HS-27A (cell line): ENCODE data around the gene PFAS.
"Not testable (repeated sequence)": the region's sequence is repeated elsewhere in the genome, so short reads cannot be mapped to it uniquely, and the experiment has no call there.

ENCODE experiments used
- DNase-seq: peaks from one replicate; pipeline ENCODE4 v3.0.0-alpha.2; 2012; ENCODE audit warnings: low read depth, missing footprints

Gene PFAS

DNA sequence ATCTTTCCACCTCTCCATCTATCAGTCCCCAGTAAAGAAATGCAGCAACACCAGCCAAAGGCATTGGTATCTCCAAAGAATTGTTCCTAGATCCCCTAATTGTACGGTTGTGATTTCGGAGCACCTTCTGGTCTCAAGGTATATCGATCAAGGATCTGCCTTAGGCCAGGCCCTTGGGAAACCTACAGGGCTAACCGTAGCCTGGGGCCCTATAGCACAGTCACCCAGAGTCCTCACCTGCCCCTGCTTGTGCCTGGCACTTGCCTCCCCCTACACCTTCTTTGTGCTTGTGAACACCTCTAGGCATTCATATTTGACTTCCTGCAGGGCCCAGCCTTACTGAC, 21.9 kb upstream of the PFAS start:
- no peak for DNase-seq

DNA sequence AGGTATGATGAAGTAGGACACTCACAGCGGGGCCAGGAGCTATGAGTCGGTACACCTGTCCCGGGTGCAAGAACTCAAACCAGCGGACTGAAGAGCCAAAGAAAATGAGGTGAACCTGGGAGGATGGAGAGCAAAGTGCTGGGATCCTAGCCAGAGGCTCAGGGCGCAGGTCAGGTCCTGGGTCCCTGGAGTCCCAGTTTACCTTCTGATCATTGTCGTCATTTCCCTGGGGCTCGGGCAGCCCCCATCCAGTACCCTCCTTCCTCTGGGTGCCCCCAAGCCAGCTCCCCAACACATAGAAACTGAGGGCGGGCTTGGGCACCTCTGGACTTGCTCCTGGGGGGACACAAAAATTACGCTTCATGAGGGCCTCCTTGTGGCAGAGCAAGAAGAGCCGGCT, 17.4 kb upstream of the PFAS start:
- DNase-seq: no peak

DNA sequence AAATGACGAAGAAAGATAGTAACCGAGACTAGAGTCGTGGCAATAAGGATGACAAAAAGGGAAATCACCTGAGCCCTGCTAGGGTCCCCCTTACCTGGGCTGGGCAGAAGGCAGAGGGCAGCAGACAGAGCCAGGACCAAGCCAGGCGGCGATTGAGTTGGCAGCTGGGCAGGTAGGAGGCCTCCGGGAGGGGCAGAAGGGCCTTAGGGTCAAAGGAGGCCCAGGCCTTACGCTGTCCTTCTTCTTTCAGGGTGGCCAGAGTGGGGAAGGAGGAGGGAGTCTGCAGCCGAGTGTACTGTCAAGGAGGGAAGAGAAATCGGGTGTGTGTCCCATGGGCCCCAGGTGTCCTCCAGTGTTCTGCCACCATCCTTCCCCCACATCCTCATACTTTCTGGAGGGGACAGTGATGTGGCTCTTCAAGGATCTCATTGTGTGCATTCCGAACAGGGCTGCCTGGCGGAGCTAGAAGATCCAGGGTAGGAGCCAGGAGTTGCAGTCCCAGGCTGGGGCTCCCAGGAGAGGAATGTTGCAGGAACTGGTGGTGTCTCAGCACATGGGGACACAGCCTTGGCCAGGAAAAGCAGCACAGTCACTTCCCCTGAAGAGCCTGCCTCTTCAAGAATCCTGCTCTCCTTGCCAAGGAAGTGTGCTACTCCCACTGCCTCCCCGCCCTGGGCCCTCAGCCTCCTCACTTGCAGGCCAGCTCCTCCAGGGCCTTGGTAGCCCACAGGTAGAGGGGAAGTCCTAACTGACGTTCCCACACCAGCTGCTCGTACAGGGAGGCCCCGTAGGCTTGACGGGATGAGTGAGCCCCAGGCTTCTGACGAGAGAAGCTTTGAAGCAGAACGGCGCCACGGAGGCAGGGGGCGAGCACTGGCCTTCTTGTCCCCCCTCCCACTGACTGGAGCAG, 14.5 kb upstream of the PFAS start:
- no peak for DNase-seq

DNA sequence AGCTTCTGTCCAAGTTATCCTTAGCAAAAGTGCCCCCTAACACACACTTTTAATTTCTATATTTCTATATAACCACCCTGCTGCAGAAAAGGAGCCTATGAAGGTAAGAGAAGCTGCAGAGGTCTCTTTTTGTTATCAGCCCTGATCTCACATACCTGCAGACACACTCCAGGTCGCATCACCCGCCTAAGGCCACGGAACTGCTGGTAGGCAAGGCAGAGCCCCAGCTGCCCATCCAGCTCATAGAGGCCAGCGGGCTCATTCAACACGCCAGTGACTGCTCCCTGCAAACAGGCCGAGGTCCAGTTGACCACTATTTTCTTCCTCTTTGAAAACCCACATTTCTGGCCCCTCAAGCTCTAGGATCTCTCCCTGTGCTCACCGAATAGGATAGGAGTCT, 13.4 kb upstream of the PFAS start:
- DNase-seq: no peak

DNA sequence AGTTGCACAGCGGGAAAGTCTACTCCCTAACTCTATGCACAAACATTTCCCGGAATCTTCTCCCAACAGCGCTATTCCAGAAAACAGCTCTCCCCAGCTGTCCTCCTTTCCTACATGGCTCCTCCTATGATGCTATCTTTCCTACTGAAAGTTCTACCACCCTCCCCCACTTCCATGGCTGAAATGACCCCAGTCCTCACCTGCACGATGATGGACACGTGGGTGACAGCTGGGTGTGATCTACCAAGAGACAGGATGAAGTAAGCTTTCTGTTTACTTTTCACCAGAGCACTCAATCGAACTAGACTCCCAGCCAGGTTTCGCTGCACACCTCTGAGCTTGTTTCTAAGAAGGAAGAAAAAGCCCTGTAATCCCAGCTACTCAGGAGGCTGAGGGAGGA, 11.9 kb upstream of the PFAS start:
- no peak for DNase-seq

DNA sequence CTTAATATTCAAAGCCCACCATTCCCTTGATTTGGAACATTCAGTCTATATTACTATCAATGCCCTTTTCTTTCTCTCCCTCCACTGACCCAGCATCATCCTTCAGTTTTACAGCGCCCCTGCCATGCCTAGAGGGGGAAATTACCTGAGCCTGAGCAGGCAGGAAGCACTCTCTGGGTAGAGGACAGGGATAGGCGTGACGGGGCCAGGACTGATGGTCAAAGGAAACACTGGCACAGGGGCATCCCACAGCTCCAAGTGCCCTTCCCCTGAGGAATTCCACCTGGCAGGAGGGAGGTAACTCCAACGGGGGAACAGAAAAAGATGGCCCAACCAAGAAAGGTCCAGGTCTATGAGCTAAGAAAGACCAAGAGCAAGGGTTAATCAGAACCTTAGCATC, 11.2 kb upstream of the PFAS start:
- no peak for DNase-seq

DNA sequence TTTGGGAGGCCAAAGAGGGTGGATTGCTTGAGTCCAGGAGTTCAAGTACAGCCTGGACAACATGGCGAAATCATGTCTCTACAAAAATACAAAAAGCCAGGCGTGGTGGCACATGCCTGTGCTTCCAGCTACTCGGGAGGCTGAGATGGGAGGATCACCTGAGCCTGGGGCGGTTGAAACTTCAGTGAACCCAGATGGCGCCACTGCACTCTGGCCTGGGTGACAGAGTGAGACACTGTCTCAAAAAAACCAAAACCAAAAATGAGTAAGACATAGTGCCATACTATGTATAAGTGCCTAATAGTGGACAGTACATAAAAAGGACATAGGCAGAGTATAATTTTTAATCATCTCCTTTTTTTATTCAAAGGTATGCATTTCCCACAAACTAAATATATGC, 5.3 kb upstream of the PFAS start:
- no peak for DNase-seq

DNA sequence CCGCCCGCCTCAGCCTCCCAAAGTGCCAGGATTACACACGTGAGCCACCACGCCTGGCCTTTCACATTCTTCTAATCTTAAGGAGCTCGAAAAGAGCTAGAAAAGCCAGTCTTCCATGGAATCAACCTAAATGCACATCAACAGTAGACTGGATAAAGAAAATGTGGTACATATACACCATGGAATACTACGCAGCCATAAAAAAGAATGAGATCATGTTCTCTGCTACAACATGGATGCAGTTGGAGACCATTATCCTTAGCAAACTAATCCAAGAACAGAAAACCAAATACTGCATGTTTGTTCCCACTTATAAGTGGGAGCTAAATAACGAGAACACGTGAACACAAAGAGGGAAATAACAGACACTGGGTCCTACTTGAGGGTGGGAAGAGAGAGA, 4.3 kb upstream of the PFAS start:
- no peak for DNase-seq

DNA sequence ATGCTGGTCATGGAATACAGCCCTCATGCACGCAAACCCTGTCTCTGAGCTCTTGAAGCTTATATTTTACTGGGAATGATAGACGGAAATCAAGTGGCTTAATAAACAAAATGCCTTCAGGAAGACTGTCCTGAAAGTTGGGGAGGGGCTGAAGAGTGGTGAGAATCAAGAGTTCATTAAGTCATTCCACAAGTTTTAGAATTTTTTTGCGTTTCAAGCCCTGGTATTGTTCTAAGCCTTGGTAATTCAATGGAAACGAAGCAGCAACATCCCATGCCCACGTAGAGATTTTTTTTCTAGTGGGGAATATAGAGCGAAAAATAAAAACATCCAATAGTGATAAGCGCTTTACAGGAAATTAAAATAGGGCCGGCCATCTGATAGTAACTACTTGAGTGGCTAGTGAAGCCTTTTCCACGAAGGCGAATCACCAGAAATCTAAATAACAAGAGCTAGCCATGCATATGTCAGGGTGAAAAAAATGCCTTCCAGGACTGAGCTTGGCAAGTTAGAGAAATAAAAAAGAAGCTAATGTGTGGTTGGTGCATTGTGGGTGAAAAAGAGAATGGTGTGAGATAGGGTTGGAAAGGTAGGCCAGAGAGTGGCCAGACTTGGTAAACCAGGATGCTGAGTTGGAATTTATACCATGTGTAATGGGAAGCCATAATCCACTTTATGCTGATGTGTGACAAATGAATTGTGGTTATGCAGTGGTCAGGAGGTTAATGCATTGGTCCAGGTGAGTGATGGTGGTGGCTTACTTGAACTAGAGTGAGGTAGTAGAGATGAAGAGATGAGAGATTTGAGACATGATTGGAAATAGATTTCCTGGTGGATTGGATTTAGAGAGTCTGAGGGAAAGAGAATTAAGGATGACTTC, 772 bp downstream of the PFAS start:
- DNase-seq: no peak

DNA sequence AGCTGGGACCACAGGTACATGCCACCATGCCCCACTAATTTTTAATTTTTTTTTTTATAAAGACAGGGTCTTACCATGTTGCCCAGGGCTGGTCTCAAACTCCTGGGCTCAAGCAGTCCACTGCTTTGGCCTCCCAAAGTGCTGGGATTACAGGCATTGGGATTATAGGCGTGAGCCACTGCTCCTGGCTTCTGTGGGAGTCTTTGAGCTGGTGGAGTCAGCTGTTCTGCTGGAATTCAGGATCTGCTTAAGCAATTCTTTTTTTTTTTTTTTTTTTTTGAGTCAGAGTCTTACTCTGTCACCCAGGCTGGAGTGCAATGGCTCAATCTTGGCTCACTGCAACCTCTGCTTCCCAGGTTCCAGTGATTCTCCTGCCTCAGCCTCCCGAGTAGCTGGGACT, 2.3 kb downstream of the PFAS start:
- DNase-seq: not testable (repeated sequence)

DNA sequence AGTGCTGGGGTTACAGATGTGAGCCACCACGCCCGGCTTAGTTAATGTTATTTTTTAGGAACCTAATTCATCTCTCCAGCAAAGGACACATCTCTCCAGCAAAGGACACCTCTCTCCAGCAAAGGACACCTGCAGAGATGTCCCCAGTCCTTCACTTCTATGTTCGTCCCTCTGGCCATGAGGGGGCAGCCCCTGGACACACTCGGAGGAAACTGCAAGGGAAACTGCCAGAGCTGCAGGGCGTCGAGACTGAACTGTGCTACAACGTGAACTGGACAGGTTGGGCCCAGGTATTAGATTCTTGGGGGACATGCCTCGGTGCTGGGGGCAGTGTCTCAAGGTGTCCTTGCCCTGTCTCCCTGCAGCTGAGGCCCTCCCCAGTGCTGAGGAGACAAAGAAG, 4.7 kb downstream of the PFAS start:
- no peak for DNase-seq

DNA sequence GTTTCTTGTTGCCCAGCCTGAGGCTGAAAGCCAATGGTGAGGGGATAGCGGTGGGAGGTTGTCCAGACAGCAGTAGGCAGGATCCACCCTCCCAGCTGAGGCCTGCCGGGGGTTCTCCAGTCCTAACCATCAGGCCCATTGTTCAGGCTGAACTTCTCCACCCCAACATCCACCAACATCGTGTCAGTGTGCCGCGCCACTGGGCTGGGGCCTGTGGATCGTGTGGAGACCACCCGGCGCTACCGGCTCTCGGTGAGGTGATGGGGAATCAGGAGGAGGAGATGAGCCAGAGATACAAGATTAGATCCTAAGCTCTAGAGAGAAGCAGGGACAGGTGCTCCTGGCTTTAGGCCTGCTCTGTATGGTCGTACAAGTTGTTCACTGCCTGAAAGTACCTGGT, 5.8 kb downstream of the PFAS start:
- DNase-seq: no peak

DNA sequence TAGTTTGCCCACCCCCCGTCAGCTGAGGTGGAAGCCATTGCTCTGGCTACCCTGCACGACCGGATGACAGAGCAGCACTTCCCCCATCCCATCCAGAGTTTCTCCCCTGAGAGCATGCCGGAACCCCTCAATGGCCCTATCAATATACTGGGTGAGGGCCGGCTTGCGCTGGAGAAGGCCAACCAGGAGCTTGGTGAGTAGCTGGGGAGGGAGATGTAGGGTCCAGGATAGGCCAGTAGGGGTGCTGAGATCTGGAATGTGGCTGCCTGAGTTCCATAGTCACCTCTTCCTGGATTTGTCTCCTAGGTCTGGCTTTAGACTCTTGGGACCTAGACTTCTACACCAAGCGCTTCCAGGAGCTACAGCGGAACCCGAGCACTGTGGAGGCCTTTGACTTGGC, 6.4 kb downstream of the PFAS start:
- DNase-seq: no peak

DNA sequence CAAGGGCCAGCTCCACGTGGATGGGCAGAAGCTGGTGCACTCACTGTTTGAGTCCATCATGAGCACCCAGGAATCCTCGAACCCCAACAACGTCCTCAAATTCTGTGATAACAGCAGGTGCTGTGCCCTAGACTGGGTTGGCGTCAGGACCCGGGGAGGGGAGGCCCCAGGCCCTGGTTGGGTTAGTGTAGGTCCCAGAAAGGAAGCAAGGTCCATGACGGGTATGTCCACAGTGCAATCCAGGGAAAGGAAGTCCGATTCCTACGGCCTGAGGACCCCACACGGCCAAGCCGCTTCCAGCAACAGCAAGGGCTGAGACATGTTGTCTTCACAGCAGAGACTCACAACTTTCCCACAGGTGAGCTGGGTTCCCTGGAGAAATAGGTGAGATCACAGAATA, 7.2 kb downstream of the PFAS start:
- no peak for DNase-seq

DNA sequence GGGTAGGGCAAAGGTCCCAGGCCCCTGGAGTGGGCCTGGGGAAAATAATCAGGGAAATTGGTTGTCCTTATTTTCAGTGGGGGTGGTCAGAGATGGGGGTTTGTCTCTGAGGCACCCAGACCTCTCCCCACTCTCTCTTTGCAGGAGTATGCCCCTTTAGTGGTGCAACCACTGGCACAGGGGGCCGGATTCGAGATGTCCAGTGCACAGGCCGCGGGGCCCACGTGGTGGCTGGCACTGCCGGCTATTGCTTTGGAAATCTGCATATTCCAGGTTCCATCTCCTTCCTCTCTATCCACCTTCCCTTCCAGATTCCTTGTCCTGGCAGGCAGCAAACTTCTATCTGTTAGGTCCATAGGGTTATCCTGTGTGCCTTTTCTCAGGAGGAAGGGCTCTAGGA, 7.6 kb downstream of the PFAS start:
- DNase-seq: no peak

DNA sequence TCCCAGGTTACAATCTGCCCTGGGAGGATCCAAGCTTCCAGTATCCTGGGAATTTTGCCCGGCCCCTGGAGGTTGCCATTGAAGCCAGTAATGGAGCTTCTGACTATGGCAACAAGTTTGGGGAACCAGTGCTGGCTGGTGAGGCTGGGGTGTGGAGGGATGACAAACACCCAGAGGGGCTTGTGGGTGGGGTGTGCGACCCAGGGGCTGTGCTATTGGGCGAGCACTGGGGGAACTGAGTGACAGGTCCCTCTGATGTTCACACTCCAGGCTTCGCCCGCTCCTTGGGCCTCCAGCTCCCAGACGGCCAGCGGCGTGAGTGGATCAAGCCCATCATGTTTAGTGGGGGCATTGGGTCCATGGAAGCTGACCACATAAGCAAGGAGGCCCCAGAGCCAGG, 8.7 kb downstream of the PFAS start:
- no peak for DNase-seq

DNA sequence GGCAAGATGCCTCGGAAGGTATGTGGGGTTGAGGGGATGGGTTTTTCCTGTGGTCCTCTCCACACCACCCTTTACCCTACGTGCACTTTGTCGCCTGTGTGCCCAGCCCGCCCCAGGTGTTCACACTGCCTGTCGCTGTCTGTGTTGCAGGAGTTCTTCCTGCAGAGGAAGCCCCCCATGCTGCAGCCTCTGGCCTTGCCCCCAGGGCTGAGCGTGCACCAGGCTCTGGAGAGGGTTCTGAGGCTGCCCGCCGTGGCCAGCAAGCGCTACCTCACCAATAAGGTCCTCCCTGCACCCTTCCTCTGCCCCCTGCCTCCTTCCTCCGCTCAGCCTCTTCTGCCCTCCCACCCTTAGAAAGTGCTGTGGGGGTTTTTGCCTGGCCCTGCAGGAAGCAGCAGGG, 15.2 kb downstream of the PFAS start:
- DNase-seq: no peak

DNA sequence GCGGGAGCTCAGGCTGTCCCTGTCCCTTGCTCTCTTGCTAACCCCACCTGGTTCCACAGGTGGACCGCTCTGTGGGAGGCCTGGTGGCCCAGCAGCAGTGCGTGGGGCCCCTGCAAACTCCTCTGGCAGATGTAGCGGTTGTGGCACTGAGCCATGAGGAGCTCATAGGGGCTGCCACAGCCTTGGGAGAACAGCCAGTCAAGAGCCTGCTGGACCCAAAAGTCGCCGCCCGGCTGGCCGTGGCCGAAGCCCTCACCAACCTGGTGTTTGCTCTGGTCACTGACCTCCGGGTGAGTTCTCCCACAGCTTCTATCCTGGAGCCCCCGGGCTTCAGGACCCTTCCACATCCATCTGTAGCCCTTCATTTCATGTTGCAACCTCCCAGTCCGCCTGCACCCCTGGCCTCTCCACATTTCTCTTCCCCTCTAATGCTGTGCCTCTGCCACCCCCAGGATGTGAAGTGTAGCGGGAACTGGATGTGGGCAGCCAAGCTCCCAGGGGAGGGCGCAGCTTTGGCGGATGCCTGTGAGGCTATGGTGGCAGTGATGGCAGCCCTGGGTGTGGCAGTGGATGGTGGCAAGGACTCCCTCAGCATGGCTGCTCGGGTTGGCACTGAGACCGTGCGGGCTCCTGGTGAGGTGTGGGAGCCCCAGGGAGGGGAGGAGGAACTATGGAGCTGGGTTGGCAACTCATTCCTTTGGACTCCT, 15.9 kb downstream of the PFAS start:
- no peak for DNase-seq

DNA sequence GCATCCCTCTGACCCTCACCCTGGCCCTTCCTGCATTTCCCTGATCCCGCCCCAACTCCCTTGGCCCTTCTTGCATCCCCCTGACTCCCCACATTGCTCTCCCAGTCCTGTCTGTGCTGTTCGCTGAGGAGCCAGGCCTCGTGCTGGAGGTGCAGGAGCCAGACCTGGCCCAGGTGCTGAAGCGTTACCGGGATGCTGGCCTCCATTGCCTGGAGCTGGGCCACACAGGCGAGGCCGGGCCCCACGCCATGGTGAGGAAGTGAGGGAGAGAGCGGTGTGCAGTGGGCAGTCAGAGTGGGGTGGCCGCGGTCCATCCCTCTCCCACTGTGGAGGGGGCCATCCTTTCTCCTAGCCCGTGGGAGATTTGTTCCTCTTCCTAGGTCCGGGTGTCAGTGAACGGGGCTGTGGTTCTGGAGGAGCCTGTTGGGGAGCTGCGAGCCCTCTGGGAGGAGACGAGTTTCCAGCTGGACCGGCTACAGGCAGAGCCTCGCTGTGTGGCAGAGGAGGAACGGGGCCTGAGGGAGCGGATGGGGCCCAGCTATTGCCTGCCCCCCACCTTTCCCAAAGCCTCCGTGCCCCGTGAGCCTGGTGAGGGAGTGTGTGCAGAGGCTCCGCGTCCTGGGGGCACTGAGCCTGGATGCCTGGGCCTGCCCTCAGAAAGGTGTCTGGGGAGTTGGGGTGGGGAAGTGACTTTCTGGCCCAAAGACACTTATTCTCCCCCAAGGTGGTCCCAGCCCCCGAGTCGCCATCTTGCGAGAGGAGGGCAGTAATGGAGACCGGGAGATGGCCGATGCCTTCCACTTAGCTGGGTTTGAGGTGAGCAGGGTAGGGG, 17.8 kb downstream of the PFAS start:
- DNase-seq: no peak

DNA sequence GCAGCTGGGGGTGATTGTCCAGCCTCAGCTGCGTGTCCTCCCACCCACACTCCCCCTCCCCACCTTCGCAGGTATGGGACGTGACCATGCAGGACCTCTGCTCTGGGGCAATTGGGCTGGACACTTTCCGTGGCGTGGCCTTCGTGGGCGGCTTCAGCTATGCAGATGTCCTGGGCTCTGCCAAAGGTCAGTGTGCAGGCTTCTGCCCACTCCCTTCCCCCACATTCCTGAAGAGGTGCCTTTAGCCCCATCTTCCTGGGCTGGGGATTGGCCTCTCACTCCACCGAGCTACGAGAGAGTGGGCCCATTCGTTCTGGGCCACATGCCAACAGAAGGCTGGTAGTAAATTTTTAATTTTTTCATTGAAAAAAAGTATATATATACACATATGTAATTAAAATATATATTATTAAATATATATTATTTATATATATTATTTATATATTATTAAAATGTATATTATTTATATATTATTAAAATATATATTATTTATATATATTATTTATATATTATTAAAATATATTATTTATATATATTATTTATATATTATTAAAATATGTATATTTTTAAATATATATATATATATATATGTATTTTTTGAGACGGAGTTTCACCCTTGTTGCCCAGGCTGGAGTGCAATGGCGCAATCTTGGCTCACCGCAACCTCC, 18.5 kb downstream of the PFAS start:
- no peak for DNase-seq

DNA sequence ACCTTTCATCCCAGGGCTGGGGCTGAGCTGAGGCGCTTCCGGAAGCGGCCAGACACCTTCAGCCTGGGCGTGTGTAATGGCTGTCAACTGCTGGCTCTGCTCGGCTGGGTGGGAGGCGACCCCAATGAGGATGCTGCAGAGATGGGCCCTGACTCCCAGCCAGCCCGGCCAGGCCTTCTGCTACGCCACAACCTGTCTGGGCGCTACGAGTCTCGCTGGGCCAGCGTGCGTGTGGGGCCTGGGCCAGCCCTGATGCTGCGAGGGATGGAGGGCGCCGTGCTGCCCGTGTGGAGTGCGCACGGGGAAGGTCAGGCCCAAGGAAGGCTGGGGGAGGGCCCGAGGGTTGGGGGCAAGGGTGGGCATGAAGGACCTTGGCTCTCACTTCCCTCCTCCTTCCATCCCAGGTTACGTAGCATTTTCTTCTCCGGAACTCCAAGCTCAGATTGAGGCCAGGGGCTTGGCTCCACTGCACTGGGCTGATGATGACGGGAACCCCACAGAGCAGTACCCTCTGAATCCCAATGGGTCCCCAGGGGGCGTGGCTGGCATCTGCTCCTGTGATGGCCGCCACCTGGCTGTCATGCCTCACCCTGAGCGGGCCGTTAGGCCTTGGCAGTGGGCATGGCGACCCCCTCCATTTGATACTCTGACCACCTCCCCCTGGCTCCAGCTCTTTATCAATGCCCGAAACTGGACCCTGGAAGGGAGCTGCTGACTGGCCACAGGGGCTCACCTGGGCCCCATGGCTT, 19.6 kb downstream of the PFAS start:
- DNase-seq: no peak
